GM21723 (cell line): ENCODE data around the gene NELL1.
"Not testable (repeated sequence)": the region's sequence is repeated elsewhere in the genome, so short reads cannot be mapped to it uniquely, and the experiment has no call there.

ENCODE experiments used
- ATAC-seq: cut with Tn5 transposase; IDR thresholded peaks from one replicate; pipeline ENCODE4 v1.9.1; 2021; ENCODE audit warnings: mild to moderate bottlenecking, moderate library complexity; ENCODE audit not compliant: unreplicated experiment

NELL1 gene

GRCh38 chr11:20762116-20762844, 92.9 kb downstream of the NELL1 start:
- no peak for ATAC-seq

DNA sequence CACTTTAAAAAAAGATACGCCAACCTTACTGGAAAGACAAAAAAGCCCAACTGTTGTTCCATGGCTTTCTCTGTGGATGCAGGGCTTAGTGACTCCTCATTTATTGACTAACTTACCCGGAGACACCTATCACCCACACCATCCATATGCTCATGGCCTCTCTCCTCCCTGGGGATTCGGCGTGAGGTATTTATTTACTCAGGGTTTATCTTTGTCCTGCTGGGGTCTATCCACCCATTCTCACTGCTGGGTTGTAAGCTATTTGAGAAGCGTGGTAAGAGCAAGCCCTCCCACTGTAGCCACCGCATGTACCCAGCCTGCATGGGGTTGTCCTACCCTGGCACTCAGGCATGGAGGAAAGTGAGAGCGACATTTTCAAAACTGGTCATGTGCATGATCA, 93.6 kb downstream of the NELL1 start:
- no peak for ATAC-seq

DNA sequence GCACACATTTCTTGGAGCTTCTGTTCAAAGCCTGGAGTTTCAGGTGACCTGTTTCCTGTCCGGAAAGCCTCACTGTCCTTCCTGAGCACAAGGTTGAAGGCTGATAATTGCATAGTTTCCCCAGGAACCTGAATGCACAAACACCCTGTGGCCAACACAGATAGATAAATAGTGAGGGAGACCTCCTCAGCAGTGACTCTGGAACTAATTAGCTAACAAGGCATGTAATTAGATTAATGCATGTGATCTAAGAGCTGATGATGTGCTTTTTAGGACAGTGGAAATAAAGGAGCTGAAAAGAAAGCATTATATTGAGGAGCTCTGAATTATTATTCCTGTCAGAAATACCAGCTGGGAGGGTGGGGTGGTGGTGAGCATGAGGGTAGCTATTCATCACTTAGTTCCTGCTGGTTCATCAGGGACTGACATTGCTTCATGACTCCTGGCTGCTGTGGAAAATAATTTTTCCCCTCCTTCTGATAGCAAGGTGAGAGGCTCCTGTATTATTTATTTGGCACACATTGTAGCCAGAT, 101.1 kb downstream of the NELL1 start:
- no peak for ATAC-seq

- no peak for ATAC-seq
These were observed 101.6 kb downstream of the NELL1 start for GRCh38 chr11:20771026-20771425.

DNA sequence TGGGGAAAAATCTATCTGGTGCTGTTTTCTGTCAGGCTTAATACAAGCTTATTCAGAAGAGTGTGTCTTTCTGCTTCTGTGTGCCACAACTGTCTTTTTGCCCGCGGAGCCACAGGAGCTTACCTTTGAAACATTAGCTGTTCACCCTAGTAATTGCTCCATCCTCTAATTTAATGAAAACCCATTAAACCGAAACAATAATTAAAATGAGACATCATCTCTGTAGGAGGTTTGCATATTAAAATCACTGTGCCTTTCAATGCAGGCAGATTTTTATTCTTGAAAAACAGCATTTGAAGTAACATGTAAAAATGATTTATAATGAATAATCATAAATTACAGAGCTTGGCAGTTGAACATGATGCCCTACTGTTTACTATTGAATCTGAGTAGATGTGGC, 102.3 kb downstream of the NELL1 start:
- no peak for ATAC-seq

- no peak for ATAC-seq
These were observed 105.9 kb downstream of the NELL1 start for GRCh38 chr11:20775331-20775730.

DNA sequence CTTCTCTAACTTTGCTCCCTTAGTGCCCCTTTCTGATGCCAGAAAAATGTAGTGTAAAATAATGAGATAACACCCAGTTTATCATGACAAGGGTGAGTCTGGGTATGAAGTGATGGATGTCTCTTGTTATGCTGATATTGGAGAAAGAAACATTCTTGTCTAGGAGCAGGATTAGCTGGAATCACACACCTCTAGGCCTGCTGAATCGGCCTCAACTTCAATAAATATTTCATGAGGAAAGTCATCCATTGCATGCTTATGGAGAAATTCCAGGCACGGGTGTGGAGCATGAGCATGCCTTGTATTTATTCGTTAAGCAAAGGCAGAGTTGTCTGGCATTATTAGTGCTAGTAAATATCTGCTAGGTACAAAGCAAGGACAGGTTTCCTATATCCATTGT, 113.4 kb downstream of the NELL1 start:
- no peak for ATAC-seq

DNA sequence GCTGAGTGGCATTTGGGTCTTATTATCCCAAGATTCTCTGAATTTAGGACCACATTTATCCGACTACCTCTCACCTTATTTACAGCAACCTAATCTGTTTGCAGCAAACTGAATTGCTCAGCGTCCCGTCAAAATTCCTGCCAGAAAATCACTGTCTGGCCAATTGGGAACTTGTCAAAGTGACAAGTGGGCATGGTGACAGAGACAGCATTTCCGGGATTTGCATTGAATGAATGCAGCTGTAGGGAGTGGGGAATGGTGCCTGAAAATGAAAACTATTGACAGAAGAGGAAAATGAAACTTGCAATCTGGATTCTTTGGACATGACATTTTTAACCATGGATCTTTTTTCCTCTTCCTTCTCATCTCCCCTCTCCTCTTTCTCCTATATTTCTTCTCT, 113.8 kb downstream of the NELL1 start:
- ATAC-seq = no peak

DNA sequence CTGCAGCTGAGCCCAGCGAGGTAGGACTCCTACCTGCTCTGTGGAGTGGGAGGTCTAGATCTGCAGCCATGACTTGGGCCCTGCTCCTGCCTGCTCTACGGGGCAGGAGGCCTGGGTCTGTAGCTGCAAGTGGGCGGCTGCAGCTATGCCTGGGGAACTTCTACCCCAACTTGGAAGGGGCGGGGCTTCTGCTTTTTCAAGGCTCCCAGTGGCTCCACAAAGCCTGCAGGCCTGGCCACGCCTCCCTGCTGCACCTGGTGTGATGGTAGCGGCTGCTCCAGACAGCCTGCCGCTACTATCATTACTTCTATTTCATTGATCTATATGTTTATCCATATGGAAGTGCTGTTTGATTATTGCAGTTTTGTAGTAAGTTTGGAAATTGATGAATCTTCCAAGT, 121.2 kb downstream of the NELL1 start:
- ATAC-seq = no peak

- no peak for ATAC-seq
These were observed 125.6 kb downstream of the NELL1 start for GRCh38 chr11:20795005-20795404.

DNA sequence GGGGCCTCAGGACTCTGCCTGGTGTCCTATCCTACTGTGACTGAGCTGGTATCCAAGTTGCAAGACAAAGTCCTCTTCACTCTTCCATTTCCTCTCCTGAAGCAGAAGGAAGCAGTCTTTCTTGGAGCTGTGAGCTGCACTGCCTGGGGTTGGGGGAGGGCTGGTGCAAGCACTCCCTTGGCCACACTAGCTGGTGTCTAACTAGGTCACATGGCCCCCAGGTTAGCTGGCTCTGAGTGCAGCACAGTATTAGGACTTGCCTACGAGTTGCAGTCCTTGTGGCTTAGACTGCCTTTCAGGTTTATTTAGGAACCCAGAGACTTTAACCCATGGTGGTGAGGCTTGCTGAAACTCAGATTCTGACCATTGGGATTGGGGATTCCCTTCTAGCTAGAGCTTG, 138.9 kb downstream of the NELL1 start:
- no peak for ATAC-seq

GRCh38 chr11:20821046-20821445, 151.7 kb downstream of the NELL1 start:
- ATAC-seq = no peak

DNA sequence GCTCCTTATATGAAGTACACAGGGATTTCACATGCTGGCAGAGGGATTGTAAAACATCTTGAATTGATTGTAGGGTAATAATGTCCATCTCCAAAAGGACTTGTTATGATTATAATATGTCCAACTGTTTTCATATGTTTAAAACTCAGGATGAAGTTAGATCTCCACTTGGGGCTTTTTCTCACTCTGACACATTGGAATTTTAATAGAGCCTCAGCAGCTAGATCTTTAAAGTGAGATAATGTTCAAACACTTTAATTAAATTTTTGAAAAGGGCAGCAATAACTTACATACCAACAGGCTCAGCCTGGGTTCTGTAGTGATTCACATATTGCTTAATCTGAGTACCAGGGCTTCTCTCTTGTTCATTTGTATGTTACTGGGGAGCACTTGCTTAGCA, 152.1 kb downstream of the NELL1 start:
- ATAC-seq = no peak

- no peak for ATAC-seq
These were observed 155.4 kb downstream of the NELL1 start for GRCh38 chr11:20824773-20825172.

DNA sequence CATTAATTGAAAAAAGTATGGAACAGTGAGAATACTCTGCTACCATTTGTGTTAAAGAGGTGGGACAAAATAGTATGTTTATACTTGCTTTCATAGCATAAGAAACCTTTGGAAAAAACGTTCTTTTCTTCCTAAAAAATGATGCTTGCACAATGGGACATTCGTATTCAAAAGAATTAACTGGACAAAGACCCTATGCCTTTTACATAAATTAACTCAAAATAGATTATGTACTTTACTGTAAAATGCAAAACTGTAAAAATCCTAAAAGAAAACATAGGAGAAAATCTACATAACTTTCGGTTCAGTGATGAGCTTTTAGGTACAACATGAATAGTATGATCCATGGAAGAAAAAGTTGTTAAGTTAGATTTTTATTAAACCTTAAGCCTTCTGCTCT, 166.2 kb downstream of the NELL1 start:
- no peak for ATAC-seq

DNA sequence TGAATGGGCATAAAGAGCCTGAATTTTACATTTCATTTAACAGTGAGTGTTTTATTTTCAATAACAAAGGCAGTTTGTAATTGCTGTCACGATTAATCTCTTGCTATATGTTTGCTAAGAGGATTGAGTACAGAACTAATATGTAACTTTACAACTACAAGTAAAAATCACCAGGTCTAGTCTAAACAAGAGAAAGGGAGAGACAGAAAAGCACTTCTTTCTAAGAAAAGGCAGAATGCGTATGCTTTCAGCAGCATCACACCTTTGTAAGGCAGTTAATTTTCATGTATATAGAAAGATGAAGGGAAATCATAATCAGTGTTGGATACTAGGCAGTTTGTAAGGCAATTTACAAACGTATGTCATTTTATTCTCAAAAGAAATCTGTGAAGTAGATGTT, 169.8 kb downstream of the NELL1 start:
- no peak for ATAC-seq

DNA sequence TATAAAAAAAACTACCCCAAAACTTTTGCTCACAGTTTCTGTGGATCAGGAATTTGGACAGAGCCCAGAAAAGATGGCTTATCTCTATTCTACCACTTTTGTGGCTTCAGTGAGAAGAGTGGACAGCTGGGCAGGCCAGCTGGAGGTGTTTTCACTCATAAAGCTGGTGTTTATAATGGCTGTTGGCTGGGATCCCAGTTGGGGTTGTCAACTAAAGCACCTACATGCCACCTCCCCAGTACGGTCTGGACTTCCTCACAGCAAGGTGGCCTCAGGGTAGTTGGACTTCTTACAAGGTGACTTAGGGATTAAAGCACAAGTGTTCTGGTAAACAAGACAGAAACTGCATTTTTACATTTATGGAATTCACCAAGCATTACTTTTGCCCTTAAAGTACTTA, 171.0 kb downstream of the NELL1 start:
- no peak for ATAC-seq

DNA sequence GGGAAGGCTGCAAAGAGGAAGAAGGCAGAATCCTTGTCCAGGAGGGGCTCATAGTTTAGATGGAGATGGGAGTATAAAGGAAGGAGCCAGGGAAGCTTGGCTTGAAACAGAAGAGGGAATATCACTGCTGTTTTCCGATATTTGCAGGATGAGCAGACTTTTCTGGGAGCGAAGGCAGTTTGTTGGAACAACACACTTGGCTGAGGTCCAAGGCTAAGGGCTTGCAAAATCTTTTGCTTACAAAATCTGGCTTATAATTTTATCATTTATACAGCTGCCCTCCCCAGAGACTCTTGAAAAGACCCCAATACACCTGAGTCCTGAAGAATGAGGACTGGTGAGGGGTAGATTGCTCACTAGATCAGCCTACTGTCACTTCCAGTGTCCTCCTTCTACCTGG, 174.8 kb downstream of the NELL1 start:
- no peak for ATAC-seq

- ATAC-seq = no peak
These were observed 175.2 kb downstream of the NELL1 start for GRCh38 chr11:20844630-20845029.

DNA sequence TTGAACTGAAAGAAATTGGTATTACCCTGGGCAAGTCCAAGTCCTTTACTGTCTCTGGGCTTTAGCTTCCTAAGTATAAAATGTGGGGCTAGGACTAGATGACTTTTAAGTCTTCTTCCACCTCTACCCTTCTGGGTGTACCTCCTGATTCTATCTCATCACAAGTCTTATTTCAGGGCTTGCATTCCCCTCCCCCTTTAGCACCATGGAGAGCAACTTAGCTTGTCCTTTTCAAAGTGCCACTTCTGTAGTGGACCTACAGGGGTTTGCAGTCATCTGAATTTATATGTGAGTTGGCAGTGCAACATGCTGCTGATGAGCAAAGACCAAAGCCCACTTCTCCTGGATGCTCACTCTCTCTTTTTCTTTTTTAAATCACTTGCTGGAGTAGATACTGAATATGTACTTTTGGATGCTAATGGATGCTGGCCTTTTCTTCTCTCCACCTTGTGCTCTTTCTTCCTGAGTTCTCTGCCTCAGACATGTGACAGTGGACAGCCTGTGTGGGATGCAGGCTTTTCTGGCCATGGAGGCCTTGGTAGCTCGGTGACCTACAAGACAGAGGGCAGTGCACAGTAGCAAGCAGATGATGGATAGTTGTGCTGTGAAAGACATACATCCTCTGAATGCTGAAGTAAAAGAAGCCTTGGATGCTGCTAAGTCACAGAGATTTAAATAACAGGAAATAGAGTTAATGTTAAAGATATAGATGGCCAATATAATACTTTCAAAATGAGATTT, 185.0 kb downstream of the NELL1 start:
- ATAC-seq = no peak

DNA sequence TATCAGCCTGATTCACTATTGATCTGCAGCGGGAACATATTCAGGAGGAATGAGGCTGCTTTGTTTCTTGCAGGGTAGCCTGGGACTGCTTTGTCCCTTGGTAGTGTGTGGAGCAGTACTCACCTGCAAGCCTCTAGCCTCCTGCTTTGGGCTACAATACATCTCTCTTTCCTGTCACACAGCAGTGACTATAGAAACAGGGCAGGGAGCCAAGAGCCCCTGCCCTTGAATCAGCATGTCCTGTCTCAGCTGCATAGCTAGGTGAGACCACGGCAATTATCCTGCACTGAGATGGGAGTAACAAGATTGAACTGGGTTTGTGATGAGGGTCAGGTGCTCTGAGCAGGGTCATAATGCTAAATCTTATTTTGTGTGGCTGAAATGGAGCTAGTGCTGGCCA, 191.9 kb downstream of the NELL1 start:
- ATAC-seq = no peak

DNA sequence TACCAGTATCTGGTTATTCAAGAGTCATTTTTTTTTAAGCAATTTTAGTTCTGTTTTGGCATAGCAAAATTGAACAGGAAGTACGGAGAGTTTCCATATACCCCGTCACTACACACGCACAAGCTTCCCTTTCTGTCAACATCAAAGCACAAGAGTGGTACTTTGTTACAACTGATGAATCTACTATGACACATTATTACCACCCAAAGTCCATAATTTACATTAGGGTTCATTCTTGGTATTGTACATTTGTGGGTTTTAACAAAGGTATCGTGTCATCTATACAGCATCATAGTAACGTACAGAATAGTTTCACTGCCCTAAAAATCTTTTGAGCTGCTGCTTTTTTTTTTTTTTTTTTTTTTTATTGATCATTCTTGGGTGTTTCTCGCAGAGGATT, 192.9 kb downstream of the NELL1 start:
- not testable (repeated sequence) for ATAC-seq
